Hepatocyte (in vitro differentiated cells): ENCODE data around the gene GMDS. TPM values are rescaled to one million over a fixed set of nuclear protein-coding genes. Genes with fewer than 3 reads are reported as not detected.
A peak's percentile ranks its signal among the peaks of the same experiment; 100 is the strongest.

Source experiments
- DNase-seq: peaks from one replicate; pipeline ENCODE4 v3.0.0-alpha.2; 2016; ENCODE audit warnings: low spot score
- H2AFZ ChIP-seq: fragments of 200-600 bp; sonication (generic); 2 replicates; pipeline ENCODE4 v1.6.0; 2016; ENCODE audit warnings: antibody characterized with exemption, mild to moderate bottlenecking
- H3K27ac ChIP-seq: fragments of 200-600 bp; sonication (generic); 2 replicates; pipeline ENCODE4 v1.5.1; 2016; ENCODE audit warnings: mild to moderate bottlenecking
- H3K27me3 ChIP-seq: fragments of 200-600 bp; sonication (generic); 2 replicates; pipeline ENCODE4 v1.6.1; 2016
- H3K36me3 ChIP-seq: fragments of 200-600 bp; sonication (generic); replicated peaks from 2 replicates; pipeline ENCODE4 v1.5.1; 2016; ENCODE audit warnings: low read depth; ENCODE audit not compliant: insufficient read depth
- H3K4me1 ChIP-seq: fragments of 200-600 bp; sonication (generic); 2 replicates; pipeline ENCODE4 v1.5.1; 2016; ENCODE audit warnings: mild to moderate bottlenecking, moderate library complexity; ENCODE audit not compliant: insufficient read depth
- H3K4me2 ChIP-seq: fragments of 200-600 bp; sonication (generic); 2 replicates; pipeline ENCODE4 v1.6.0; 2016
- H3K4me3 ChIP-seq: fragments of 200-600 bp; sonication (generic); 2 replicates; pipeline ENCODE4 v1.5.1; 2016; ENCODE audit warnings: mild to moderate bottlenecking
- H3K79me2 ChIP-seq: fragments of 200-600 bp; sonication (generic); 2 replicates; pipeline ENCODE4 v1.6.0; 2017; ENCODE audit warnings: mild to moderate bottlenecking
- H3K9me2 ChIP-seq: fragments of 200-600 bp; sonication (generic); replicated peaks from 2 replicates; pipeline ENCODE4 v1.6.0; 2017; ENCODE audit warnings: mild to moderate bottlenecking; ENCODE audit not compliant: insufficient read depth
- H3K9me3 ChIP-seq: fragments of 200-600 bp; sonication (generic); 2 replicates; pipeline ENCODE4 v1.5.1; 2016; ENCODE audit warnings: low read depth, mild to moderate bottlenecking
- H4K20me1 ChIP-seq: fragments of 200-600 bp; sonication (generic); 2 replicates; pipeline ENCODE4 v1.6.0; 2016; ENCODE audit warnings: mild to moderate bottlenecking; ENCODE audit not compliant: insufficient read depth, poor library complexity, severe bottlenecking
- CTCF ChIP-seq: fragments of 200-600 bp; sonication (generic); IDR thresholded peaks from 2 replicates; pipeline ENCODE4 v1.5.1; 2016; ENCODE audit warnings: antibody characterized with exemption, mild to moderate bottlenecking; ENCODE audit not compliant: poor library complexity
- EZH2 ChIP-seq: fragments of 200-600 bp; sonication (generic); IDR thresholded peaks from 2 replicates; pipeline ENCODE4 v1.6.1; 2016; ENCODE audit warnings: antibody characterized with exemption, mild to moderate bottlenecking, borderline replicate concordance
- EZH2phosphoT487 ChIP-seq: fragments of 200-600 bp; sonication (generic); IDR thresholded peaks from one replicate; pipeline ENCODE4 v1.6.1; 2018; ENCODE audit warnings: antibody characterized with exemption, mild to moderate bottlenecking, low read depth, moderate library complexity; ENCODE audit not compliant: unreplicated experiment, severe bottlenecking
- WGBS: methylation state at CpG from one replicate; pipeline ENCODE4 v1.1.6; 2016; ENCODE audit warnings: low lambda C conversion rate; ENCODE audit errors: missing lambda C conversion rate; 5-methylcytosine and 5-hydroxymethylcytosine counted together
- polyA plus RNA-seq: library from polyadenylated mRNA; unstranded; fragments of >200 nt; fragmentation: Nextera tagmentation; extraction: Ambion mirVana; gene quantifications from 2 replicates; pipeline ENCODE4 v1.2.1, GENCODE V29; 2016
- total RNA-seq: library from RNA; depleted of rRNA; stranded (reverse); fragments of >200 nt; gene quantifications from 2 replicates; pipeline ENCODE4 v1.2.3, GENCODE V29; 2014

GMDS gene
- total and polyA plus RNA-seq, 2 experiments from 2014 or later: 20.7 to 32.6 TPM

- 74% methylated on average over 2 of the region's 2 CpGs for WGBS
- no peak overlapping the region for H3K4me2 ChIP-seq
- H3K4me3 ChIP-seq: no peak overlapping the region
- no peaks in the 10 kb centered on the region for H3K9me2 ChIP-seq
- H3K36me3 ChIP-seq: no peaks in the 10 kb centered on the region
- H3K9me3 ChIP-seq: no peaks in the 10 kb centered on the region
- H2AFZ ChIP-seq: no peak overlapping the region
- H4K20me1 ChIP-seq: no peaks in the 10 kb centered on the region
- peaks cover 8% of the 10 kb centered on the region for H3K79me2 ChIP-seq
- H3K4me1 ChIP-seq: no peaks in the 10 kb centered on the region
- TF ChIP-seq EZH2 (no peak), CTCF (no peak), EZH2phosphoT487 (no peak)
- H3K27ac ChIP-seq: no peak overlapping the region
- no peaks in the 10 kb centered on the region for H3K27me3 ChIP-seq
- DNase-seq: no peak
Measured at GRCh38 chr6:2175825-2176224, 69.6 kb downstream of the GMDS start.

GRCh38 chr6:2173203-2173961 is 72.0 kb downstream of the GMDS start:
- WGBS: 80% methylated on average over 4 of the region's 4 CpGs
- H2AFZ ChIP-seq: no peak overlapping the region
- DNase-seq: no peak
- no peaks in the 10 kb centered on the region for H3K4me1 ChIP-seq
- H4K20me1 ChIP-seq: no peaks in the 10 kb centered on the region
- no peak overlapping the region for H3K4me3 ChIP-seq
- TF ChIP-seq CTCF: no peak
- no peak for TF ChIP-seq EZH2
- no peak for TF ChIP-seq EZH2phosphoT487
- no peaks in the 10 kb centered on the region for H3K27me3 ChIP-seq
- peaks cover 4% of the 10 kb centered on the region for H3K79me2 ChIP-seq
- no peaks in the 10 kb centered on the region for H3K36me3 ChIP-seq
- no peaks in the 10 kb centered on the region for H3K9me2 ChIP-seq
- H3K27ac ChIP-seq: no peak overlapping the region
- no peak overlapping the region for H3K4me2 ChIP-seq
- no peaks in the 10 kb centered on the region for H3K9me3 ChIP-seq

GRCh38 chr6:2171728-2172127 is 73.7 kb downstream of the GMDS start:
- no peak overlapping the region for H3K4me3 ChIP-seq
- H3K9me3 ChIP-seq: no peaks in the 10 kb centered on the region
- 51% methylated on average over 5 of the region's 5 CpGs for WGBS
- no peak for DNase-seq
- no peaks in the 10 kb centered on the region for H3K27me3 ChIP-seq
- no peaks in the 10 kb centered on the region for H3K36me3 ChIP-seq
- no peaks in the 10 kb centered on the region for H3K4me1 ChIP-seq
- H3K9me2 ChIP-seq: no peaks in the 10 kb centered on the region
- TF ChIP-seq EZH2 (no peak), CTCF (no peak), EZH2phosphoT487 (no peak)
- H3K79me2 ChIP-seq: peaks cover 6% of the 10 kb centered on the region
- H2AFZ ChIP-seq: peak overlapping the region; percentile 17
- no peak overlapping the region for H3K4me2 ChIP-seq
- H4K20me1 ChIP-seq: no peaks in the 10 kb centered on the region
- H3K27ac ChIP-seq: no peak overlapping the region
